ENCODE measurements around the gene SEH1L. TPM values are rescaled to one million over a fixed set of nuclear protein-coding genes. Genes with fewer than 3 reads are reported as not detected.

SEH1L gene
- polyA plus RNA-seq, 1 donor from 2014 or later, result 11.5 TPM

DNA sequence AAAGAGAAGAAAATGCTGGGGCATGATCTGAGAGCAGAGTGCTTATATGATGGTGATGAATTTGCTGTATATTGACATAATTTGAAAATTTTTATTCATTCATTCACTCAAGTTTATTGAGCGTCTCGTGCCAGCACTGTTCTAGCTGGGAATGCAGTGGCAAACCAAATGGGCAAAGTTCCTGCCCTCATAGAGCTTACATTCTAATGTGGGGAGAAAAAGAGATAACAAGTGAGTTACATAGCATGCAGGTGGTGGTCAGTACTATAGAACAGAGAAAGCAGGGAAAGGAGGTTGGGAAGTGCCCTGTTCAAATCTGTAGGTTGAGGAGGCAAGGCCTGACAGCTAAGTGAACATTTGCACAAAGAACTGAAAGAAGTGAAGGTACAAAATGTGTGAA lies 47.6 kb downstream of the SEH1L start:
- no peak overlapping the region for H3K4me3 ChIP-seq (ENCODE audit: low read length)
- H3K27ac ChIP-seq (ENCODE audit: low read length), result no peak overlapping the region
- H3K9me3 ChIP-seq (ENCODE audit: low read length), result no peaks in the 10 kb centered on the region
- H3F3A ChIP-seq (ENCODE audit: insufficient read depth, low read length, poor library complexity, severe bottlenecking), result no peaks in the 10 kb centered on the region
- H3K27me3 ChIP-seq (ENCODE audit: insufficient read depth, low read depth, low read length), result no peaks in the 10 kb centered on the region
- no peaks in the 10 kb centered on the region for H3K9me2 ChIP-seq (ENCODE audit: insufficient read depth, low read length)
- H4K20me1 ChIP-seq (ENCODE audit: insufficient read depth), result no peaks in the 10 kb centered on the region
- H3K4me2 ChIP-seq (ENCODE audit: low read length), result no peak overlapping the region
- no peak overlapping the region for H3K9ac ChIP-seq (ENCODE audit: low read length)
- H2AFZ ChIP-seq (ENCODE audit: low read depth, low read length), result no peak overlapping the region
- no peaks in the 10 kb centered on the region for H3K36me3 ChIP-seq (ENCODE audit: insufficient read depth, low read length)
- H3K79me2 ChIP-seq (replicated peaks; ENCODE audit: insufficient read depth, low read length), result peaks cover 48% of the 10 kb centered on the region
- TF ChIP-seq, protein P1, sequence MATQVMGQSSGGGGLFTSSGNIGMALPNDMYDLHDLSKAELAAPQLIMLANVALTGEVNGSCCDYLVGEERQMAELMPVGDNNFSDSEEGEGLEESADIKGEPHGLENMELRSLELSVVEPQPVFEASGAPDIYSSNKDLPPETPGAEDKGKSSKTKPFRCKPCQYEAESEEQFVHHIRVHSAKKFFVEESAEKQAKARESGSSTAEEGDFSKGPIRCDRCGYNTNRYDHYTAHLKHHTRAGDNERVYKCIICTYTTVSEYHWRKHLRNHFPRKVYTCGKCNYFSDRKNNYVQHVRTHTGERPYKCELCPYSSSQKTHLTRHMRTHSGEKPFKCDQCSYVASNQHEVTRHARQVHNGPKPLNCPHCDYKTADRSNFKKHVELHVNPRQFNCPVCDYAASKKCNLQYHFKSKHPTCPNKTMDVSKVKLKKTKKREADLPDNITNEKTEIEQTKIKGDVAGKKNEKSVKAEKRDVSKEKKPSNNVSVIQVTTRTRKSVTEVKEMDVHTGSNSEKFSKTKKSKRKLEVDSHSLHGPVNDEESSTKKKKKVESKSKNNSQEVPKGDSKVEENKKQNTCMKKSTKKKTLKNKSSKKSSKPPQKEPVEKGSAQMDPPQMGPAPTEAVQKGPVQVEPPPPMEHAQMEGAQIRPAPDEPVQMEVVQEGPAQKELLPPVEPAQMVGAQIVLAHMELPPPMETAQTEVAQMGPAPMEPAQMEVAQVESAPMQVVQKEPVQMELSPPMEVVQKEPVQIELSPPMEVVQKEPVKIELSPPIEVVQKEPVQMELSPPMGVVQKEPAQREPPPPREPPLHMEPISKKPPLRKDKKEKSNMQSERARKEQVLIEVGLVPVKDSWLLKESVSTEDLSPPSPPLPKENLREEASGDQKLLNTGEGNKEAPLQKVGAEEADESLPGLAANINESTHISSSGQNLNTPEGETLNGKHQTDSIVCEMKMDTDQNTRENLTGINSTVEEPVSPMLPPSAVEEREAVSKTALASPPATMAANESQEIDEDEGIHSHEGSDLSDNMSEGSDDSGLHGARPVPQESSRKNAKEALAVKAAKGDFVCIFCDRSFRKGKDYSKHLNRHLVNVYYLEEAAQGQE (IDR thresholded peaks at IDR 0.05; ENCODE audit: borderline replicate concordance), result no peak
- TF ChIP-seq RAD21 (conservative IDR thresholded peaks at IDR 0.05), result no peak
- no peak for TF ChIP-seq EP300 (conservative IDR thresholded peaks at IDR 0.05; ENCODE audit: poor library complexity, severe bottlenecking)
- TF ChIP-seq POLR2AphosphoS5 (IDR thresholded peaks at IDR 0.05), result no peak
- TF ChIP-seq, protein P2, sequence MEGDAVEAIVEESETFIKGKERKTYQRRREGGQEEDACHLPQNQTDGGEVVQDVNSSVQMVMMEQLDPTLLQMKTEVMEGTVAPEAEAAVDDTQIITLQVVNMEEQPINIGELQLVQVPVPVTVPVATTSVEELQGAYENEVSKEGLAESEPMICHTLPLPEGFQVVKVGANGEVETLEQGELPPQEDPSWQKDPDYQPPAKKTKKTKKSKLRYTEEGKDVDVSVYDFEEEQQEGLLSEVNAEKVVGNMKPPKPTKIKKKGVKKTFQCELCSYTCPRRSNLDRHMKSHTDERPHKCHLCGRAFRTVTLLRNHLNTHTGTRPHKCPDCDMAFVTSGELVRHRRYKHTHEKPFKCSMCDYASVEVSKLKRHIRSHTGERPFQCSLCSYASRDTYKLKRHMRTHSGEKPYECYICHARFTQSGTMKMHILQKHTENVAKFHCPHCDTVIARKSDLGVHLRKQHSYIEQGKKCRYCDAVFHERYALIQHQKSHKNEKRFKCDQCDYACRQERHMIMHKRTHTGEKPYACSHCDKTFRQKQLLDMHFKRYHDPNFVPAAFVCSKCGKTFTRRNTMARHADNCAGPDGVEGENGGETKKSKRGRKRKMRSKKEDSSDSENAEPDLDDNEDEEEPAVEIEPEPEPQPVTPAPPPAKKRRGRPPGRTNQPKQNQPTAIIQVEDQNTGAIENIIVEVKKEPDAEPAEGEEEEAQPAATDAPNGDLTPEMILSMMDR (IDR thresholded peaks at IDR 0.05; ENCODE audit: poor library complexity, severe bottlenecking), result no peak
- TF ChIP-seq SMC3 (conservative IDR thresholded peaks at IDR 0.05; ENCODE audit: poor library complexity), result no peak
- TF ChIP-seq MXI1 (conservative IDR thresholded peaks at IDR 0.05; ENCODE audit: poor library complexity, severe bottlenecking), result no peak
- TF ChIP-seq EZH2 (IDR thresholded peaks at IDR 0.05; ENCODE audit: borderline replicate concordance, insufficient read depth, low read length, poor library complexity, severe bottlenecking), result no peak
- no peak for TF ChIP-seq TAF1 (IDR thresholded peaks at IDR 0.05; ENCODE audit: low read depth)

DNA sequence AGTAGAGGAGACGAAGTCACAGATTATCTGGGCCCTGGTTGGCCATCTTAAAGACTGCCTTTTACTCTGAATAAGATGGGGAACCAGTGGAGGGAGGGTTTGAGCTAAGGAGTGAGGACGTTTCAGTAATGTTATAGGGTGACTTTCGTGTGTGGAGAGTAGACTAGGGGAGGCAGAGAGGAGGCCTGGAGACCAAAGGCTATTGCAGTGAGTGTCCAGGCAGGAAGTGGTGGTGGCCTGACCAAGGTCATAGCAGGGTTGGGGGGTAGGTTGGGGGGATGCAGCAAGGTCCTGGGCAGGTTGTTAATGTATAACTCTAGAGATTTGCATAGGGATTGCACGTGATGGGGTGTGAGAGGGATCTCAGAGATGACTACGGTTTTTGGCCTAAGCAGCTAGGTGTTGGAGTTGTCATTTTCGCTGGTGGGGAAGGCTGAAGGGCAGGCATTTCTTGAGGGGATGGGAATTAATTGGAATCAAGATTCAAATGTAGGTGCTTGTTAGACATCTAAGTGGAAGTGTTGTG lies 48.2 kb downstream of the SEH1L start:
- no peak overlapping the region for H3K27ac ChIP-seq (ENCODE audit: low read length)
- H3K9me3 ChIP-seq (ENCODE audit: low read length), result no peaks in the 10 kb centered on the region
- no peaks in the 10 kb centered on the region for H3K27me3 ChIP-seq (ENCODE audit: insufficient read depth, low read depth, low read length)
- H3K4me3 ChIP-seq (ENCODE audit: low read length), result no peak overlapping the region
- no peaks in the 10 kb centered on the region for H3F3A ChIP-seq (ENCODE audit: insufficient read depth, low read length, poor library complexity, severe bottlenecking)
- no peaks in the 10 kb centered on the region for H3K36me3 ChIP-seq (ENCODE audit: insufficient read depth, low read length)
- peaks cover 48% of the 10 kb centered on the region for H3K79me2 ChIP-seq (replicated peaks; ENCODE audit: insufficient read depth, low read length)
- no peaks in the 10 kb centered on the region for H4K20me1 ChIP-seq (ENCODE audit: insufficient read depth)
- H3K4me2 ChIP-seq (ENCODE audit: low read length), result no peak overlapping the region
- H3K9me2 ChIP-seq (ENCODE audit: insufficient read depth, low read length), result no peaks in the 10 kb centered on the region
- no peak overlapping the region for H3K9ac ChIP-seq (ENCODE audit: low read length)
- TF ChIP-seq TAF1 (IDR thresholded peaks at IDR 0.05; ENCODE audit: low read depth) (no peak), RAD21 (conservative IDR thresholded peaks at IDR 0.05) (no peak), SMC3 (conservative IDR thresholded peaks at IDR 0.05; ENCODE audit: poor library complexity) (no peak), EZH2 (IDR thresholded peaks at IDR 0.05; ENCODE audit: borderline replicate concordance, insufficient read depth, low read length, poor library complexity, severe bottlenecking) (no peak), POLR2AphosphoS5 (IDR thresholded peaks at IDR 0.05) (no peak), EP300 (conservative IDR thresholded peaks at IDR 0.05; ENCODE audit: poor library complexity, severe bottlenecking) (no peak), MXI1 (conservative IDR thresholded peaks at IDR 0.05; ENCODE audit: poor library complexity, severe bottlenecking) (no peak)
- TF ChIP-seq, protein P2 (IDR thresholded peaks at IDR 0.05; ENCODE audit: poor library complexity, severe bottlenecking), result no peak
- TF ChIP-seq, protein P1 (IDR thresholded peaks at IDR 0.05; ENCODE audit: borderline replicate concordance), result no peak
- no peak overlapping the region for H2AFZ ChIP-seq (ENCODE audit: low read depth, low read length)

Measured in neural cell (in vitro differentiated cells).